ENCODE measurements around the gene ZNF655. TPM values are rescaled to one million over a fixed set of nuclear protein-coding genes. Genes with fewer than 3 reads are reported as not detected.
"Not testable (repeated sequence)": the region's sequence is repeated elsewhere in the genome, so short reads cannot be mapped to it uniquely, and the experiment has no call there.

The ZNF655 gene
- total RNA-seq, 1 experiment from 2014 or later, result 21.1 TPM

DNA sequence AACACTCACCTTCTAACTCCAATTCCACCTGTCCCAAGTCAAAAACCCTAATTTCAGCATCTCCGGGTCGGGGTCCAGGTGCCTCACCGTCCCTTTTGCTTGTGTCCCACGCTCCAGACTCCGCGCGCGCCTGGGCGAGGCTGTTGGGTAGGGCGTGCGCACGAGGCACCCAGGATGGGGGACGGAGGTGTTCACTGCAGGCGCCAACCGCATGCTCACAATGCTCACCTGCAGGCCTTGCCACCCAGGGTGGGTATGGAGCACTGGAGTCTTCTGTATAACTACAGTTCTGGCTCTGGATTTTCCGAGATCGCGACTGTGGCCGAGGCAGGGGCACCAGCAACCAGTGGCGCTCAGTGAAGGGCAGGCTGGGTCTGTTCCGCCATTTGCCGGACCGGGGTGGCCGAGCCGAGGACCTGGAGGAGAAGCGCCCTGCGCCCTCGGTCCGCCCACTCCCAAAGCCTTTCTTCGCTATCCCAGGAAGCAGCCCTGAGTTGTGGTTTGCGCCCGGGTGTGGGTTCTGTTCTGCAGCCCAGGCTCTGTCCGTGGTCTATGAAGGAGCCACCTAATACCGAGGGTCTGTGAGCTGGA, 15.3 kb upstream of the ZNF655 start:
- Mint-ChIP-seq H3K27me3 (ENCODE audit: insufficient read depth, unreplicated experiment) (no peaks in the 10 kb centered on the region), H3K9me3 (ENCODE audit: unreplicated experiment) (peaks cover 18% of the 10 kb centered on the region), H3K4me3 (ENCODE audit: unreplicated experiment) (no peak overlapping the region), H3K36me3 (ENCODE audit: insufficient read depth, unreplicated experiment) (peaks cover 13% of the 10 kb centered on the region), H3K4me1 (ENCODE audit: low read depth, unreplicated experiment) (no peaks in the 10 kb centered on the region), H3K27ac (ENCODE audit: unreplicated experiment) (no peak overlapping the region)
- no peaks in the 10 kb centered on the region for H3K27me3 ChIP-seq (replicated peaks; ENCODE audit: control insufficient read depth, insufficient read depth, low read length)
- peaks cover 7% of the 10 kb centered on the region for H3K9me3 ChIP-seq
- H3K36me3 ChIP-seq (ENCODE audit: control insufficient read depth, insufficient read depth, low read length), result no peaks in the 10 kb centered on the region; the same call in 1 of the 2 replicates
- TF ChIP-seq, protein P1, sequence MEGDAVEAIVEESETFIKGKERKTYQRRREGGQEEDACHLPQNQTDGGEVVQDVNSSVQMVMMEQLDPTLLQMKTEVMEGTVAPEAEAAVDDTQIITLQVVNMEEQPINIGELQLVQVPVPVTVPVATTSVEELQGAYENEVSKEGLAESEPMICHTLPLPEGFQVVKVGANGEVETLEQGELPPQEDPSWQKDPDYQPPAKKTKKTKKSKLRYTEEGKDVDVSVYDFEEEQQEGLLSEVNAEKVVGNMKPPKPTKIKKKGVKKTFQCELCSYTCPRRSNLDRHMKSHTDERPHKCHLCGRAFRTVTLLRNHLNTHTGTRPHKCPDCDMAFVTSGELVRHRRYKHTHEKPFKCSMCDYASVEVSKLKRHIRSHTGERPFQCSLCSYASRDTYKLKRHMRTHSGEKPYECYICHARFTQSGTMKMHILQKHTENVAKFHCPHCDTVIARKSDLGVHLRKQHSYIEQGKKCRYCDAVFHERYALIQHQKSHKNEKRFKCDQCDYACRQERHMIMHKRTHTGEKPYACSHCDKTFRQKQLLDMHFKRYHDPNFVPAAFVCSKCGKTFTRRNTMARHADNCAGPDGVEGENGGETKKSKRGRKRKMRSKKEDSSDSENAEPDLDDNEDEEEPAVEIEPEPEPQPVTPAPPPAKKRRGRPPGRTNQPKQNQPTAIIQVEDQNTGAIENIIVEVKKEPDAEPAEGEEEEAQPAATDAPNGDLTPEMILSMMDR (IDR thresholded peaks at IDR 0.05; ENCODE audit: insufficient read depth in 1 of 2, low read depth in 1 of 2, low read length in 1 of 2, severe bottlenecking in 1 of 2, unreplicated experiment in 1 of 2), result no peak
- ChIA-PET CTCF (no interaction called here), POLR2A (no interaction called here)
- no TSS peak for BruUV-seq (replicated peaks)
- DNase-seq, result no peak
- no peak overlapping the region for H3K4me3 ChIP-seq (ENCODE audit: low read depth, low read length)
- H3K4me1 ChIP-seq, result no peaks in the 10 kb centered on the region
- intact Hi-C loops (cut with micrococcal nuclease; ENCODE audit: unreplicated experiment), result no loop called here

DNA sequence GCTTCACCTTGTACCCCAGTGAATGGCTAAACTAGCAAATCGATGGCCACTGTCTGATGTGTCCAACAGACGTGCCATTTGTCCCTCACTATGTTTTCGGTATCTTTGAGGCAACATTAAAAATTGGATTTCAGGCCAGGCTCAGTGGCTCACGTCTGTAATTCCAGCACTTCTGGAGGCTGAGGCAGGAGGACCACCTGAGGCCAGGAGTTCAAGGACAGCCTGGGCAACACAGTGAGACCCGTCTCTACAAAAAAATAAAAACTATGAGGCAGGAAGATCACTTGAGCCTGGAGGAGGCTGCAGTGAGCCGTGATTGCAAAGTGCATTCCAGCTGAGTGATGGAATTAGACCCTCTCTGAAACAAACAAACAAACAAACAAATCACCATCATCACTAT, 14.5 kb upstream of the ZNF655 start:
- ChIA-PET POLR2A (no interaction called here), CTCF (no interaction called here)
- Histone ChIP-seq H3K36me3 (ENCODE audit: control insufficient read depth, insufficient read depth, low read length) (no peaks in the 10 kb centered on the region; the same call in 1 of the 2 replicates), H3K9me3 (peaks cover 7% of the 10 kb centered on the region), H3K4me3 (ENCODE audit: low read depth, low read length) (no peak overlapping the region), H3K4me1 (no peaks in the 10 kb centered on the region), H3K27me3 (replicated peaks; ENCODE audit: control insufficient read depth, insufficient read depth, low read length) (no peaks in the 10 kb centered on the region)
- Mint-ChIP-seq H3K9me3 (ENCODE audit: unreplicated experiment) (peaks cover 18% of the 10 kb centered on the region), H3K36me3 (ENCODE audit: insufficient read depth, unreplicated experiment) (peaks cover 16% of the 10 kb centered on the region), H3K4me1 (ENCODE audit: low read depth, unreplicated experiment) (no peaks in the 10 kb centered on the region), H3K4me3 (ENCODE audit: unreplicated experiment) (no peak overlapping the region), H3K27me3 (ENCODE audit: insufficient read depth, unreplicated experiment) (no peaks in the 10 kb centered on the region), H3K27ac (ENCODE audit: unreplicated experiment) (no peak overlapping the region)
- intact Hi-C loops (cut with micrococcal nuclease; ENCODE audit: unreplicated experiment), result no loop called here
- TF ChIP-seq, protein P1 (IDR thresholded peaks at IDR 0.05; ENCODE audit: insufficient read depth in 1 of 2, low read depth in 1 of 2, low read length in 1 of 2, severe bottlenecking in 1 of 2, unreplicated experiment in 1 of 2), result no peak
- no TSS peak for BruUV-seq (replicated peaks)
- DNase-seq, result no peak

DNA sequence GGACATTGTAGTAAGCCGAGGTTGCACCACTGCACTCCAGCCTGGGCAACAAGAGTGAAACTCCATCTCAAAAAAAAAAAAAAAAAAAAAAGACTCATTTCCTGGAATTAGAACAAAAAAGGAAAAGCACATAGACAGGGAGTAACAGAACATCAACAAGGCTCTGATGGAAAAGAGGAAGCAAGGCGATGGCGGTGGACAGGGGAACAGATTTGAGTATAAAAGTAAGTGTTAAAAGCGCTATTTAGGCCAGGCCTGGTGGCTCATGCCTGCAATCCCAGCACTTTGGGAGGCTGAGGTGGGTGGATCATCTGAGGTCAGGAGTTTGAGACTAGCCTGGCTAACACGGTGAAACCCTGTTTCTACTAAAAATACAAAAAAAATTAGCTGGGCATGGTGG, 13.1 kb upstream of the ZNF655 start:
- H3K9me3 ChIP-seq; DNase-seq; CTCF ChIA-PET; H3K4me1 ChIP-seq; POLR2A ChIA-PET; H3K27me3 ChIP-seq (replicated peaks; ENCODE audit: control insufficient read depth, insufficient read depth, low read length); H3K27me3 Mint-ChIP-seq (ENCODE audit: insufficient read depth, unreplicated experiment); H3K4me3 ChIP-seq (ENCODE audit: low read depth, low read length); intact Hi-C loops (cut with micrococcal nuclease; ENCODE audit: unreplicated experiment); H3K36me3 ChIP-seq (ENCODE audit: control insufficient read depth, insufficient read depth, low read length); BruUV-seq (replicated peaks); H3K4me3 Mint-ChIP-seq (ENCODE audit: unreplicated experiment); H3K4me1 Mint-ChIP-seq (ENCODE audit: low read depth, unreplicated experiment); H3K27ac Mint-ChIP-seq (ENCODE audit: unreplicated experiment): not testable (repeated sequence)
- H3K9me3 Mint-ChIP-seq (ENCODE audit: unreplicated experiment), result peaks cover 17% of the 10 kb centered on the region
- peaks cover 16% of the 10 kb centered on the region for H3K36me3 Mint-ChIP-seq (ENCODE audit: insufficient read depth, unreplicated experiment)

DNA sequence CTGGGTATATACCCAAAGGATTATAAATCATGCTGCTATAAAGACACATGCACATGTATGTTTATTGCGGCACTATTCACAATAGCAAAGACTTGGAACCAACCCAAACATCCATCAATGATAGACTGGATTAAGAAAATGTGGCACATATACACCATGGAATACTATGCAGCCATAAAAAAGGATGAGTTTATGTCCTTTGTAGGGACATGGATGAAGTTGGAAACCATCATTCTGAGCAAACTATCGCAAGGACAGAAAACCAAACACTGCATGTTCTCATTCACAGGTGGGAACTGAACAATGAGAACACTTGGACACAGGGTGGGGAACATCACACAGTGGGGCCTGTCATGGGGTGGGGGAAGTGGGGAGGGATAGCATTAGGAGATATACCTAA, 8.9 kb upstream of the ZNF655 start:
- POLR2A ChIA-PET; H3K4me3 ChIP-seq (ENCODE audit: low read depth, low read length); H3K4me1 Mint-ChIP-seq (ENCODE audit: low read depth, unreplicated experiment); CTCF ChIA-PET; BruUV-seq (replicated peaks); intact Hi-C loops (cut with micrococcal nuclease; ENCODE audit: unreplicated experiment); H3K4me1 ChIP-seq; H3K27ac Mint-ChIP-seq (ENCODE audit: unreplicated experiment); H3K36me3 ChIP-seq (ENCODE audit: control insufficient read depth, insufficient read depth, low read length); H3K4me3 Mint-ChIP-seq (ENCODE audit: unreplicated experiment); H3K27me3 Mint-ChIP-seq (ENCODE audit: insufficient read depth, unreplicated experiment); DNase-seq; H3K27me3 ChIP-seq (replicated peaks; ENCODE audit: control insufficient read depth, insufficient read depth, low read length); H3K9me3 Mint-ChIP-seq (ENCODE audit: unreplicated experiment); H3K9me3 ChIP-seq: not testable (repeated sequence)
- peaks cover 16% of the 10 kb centered on the region for H3K36me3 Mint-ChIP-seq (ENCODE audit: insufficient read depth, unreplicated experiment)

Data from Caco-2 (cell line).